Fibroblast of lung (primary cell): ENCODE data around the gene CAMTA1.

ENCODE experiments used
- EZH2 ChIP-seq: IDR thresholded peaks from 2 replicates; pipeline ENCODE4 v1.5.1; 2012; ENCODE audit warnings: low read length, control low read depth, mild to moderate bottlenecking; ENCODE audit errors: missing control alignments
- TF ChIP-seq, protein P1 (sequence below), 2 donors: IDR thresholded peaks in 1 of 2; conservative IDR thresholded peaks in 1 of 2; 1 replicate in 1 of 2; 2 replicates in 1 of 2; pipeline ENCODE4 v1.5.1; 2011 to 2012; ENCODE audit warnings: low read length in 2 of 2, control low read depth in 1 of 2, inconsistent platforms in 1 of 2, low read depth in 1 of 2, mild to moderate bottlenecking in 1 of 2

DNA sequence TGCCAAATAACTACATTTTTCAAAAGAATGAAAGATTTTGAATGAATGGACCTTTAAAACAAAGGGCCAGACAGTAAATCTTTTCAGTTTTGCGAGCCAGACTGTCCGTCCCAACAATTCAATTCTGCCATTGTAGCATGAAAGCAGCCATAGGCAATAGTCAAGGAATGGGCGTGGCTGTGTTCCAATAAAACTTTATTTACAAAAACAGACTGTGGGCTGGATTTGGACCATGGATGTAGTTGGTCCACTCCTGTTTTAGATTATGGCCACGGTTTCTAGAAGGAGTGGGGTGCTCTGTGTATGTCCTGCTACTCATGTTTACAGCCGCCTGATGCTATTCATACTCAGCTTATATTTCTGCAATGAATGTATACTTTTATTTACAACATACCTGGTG is 474.7 kb downstream of the CAMTA1 start:
- TF ChIP-seq, protein P1, sequence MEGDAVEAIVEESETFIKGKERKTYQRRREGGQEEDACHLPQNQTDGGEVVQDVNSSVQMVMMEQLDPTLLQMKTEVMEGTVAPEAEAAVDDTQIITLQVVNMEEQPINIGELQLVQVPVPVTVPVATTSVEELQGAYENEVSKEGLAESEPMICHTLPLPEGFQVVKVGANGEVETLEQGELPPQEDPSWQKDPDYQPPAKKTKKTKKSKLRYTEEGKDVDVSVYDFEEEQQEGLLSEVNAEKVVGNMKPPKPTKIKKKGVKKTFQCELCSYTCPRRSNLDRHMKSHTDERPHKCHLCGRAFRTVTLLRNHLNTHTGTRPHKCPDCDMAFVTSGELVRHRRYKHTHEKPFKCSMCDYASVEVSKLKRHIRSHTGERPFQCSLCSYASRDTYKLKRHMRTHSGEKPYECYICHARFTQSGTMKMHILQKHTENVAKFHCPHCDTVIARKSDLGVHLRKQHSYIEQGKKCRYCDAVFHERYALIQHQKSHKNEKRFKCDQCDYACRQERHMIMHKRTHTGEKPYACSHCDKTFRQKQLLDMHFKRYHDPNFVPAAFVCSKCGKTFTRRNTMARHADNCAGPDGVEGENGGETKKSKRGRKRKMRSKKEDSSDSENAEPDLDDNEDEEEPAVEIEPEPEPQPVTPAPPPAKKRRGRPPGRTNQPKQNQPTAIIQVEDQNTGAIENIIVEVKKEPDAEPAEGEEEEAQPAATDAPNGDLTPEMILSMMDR (conservative IDR thresholded peaks at IDR 0.05 in 1 of 2, IDR thresholded peaks at IDR 0.05 in 1 of 2; ENCODE audit: low read depth in 1 of 2, low read length in 2 of 2): no peak
- TF ChIP-seq EZH2: no peak
